Type B pancreatic cell (in vitro differentiated cells): ENCODE results near the gene CCDC183. TPM values are rescaled to one million over a fixed set of nuclear protein-coding genes. Genes with fewer than 3 reads are reported as not detected.

Source experiments
- DNase-seq: peaks from one replicate; pipeline ENCODE4 v3.0.0; 2021; ENCODE audit warnings: mixed read lengths; ENCODE audit not compliant: unreplicated experiment; ENCODE audit errors: extremely low spot score
- H3K27ac Mint-ChIP-seq: 2 replicates; pipeline ENCODE4 v1.8.0; 2021; ENCODE audit warnings: mild to moderate bottlenecking, mixed read lengths
- H3K27me3 Mint-ChIP-seq: 2 replicates; pipeline ENCODE4 v1.8.0; 2021; ENCODE audit warnings: mixed read lengths
- H3K36me3 Mint-ChIP-seq: 2 replicates; pipeline ENCODE4 v1.8.0; 2021; ENCODE audit warnings: mixed read lengths
- H3K4me1 Mint-ChIP-seq: one replicate; pipeline ENCODE4 v1.8.0; 2021; ENCODE audit warnings: mixed read lengths; ENCODE audit not compliant: unreplicated experiment
- H3K4me3 Mint-ChIP-seq: 2 replicates; pipeline ENCODE4 v1.8.0; 2021; ENCODE audit warnings: mild to moderate bottlenecking, mixed read lengths
- H3K9me3 Mint-ChIP-seq: 2 replicates; pipeline ENCODE4 v1.8.0; 2021; ENCODE audit warnings: mixed read lengths
- CTCF ChIP-seq: fragments of 200-600 bp; sonication (generic); conservative IDR thresholded peaks from 2 replicates; pipeline ENCODE4 v1.5.0; 2021; ENCODE audit warnings: antibody characterized with exemption, mild to moderate bottlenecking
- total RNA-seq: library from RNA; stranded (reverse); gene quantifications from 2 replicates; pipeline ENCODE4 v1.2.1, GENCODE V29; 2021; ENCODE audit warnings: low replicate concordance

Gene CCDC183
- total RNA-seq, 1 donor from 2014 or later, result 2.9 TPM

GRCh38 chr9:136853596-136854112, 57.5 kb downstream of the CCDC183 start:
- no peak for TF ChIP-seq CTCF
- Mint-ChIP-seq H3K27ac (no peak overlapping the region), H3K36me3 (no peaks in the 10 kb centered on the region), H3K27me3 (peaks cover 3% of the 10 kb centered on the region), H3K4me1 (no peaks in the 10 kb centered on the region), H3K9me3 (no peaks in the 10 kb centered on the region), H3K4me3 (no peak overlapping the region)
- no peak for DNase-seq

DNA sequence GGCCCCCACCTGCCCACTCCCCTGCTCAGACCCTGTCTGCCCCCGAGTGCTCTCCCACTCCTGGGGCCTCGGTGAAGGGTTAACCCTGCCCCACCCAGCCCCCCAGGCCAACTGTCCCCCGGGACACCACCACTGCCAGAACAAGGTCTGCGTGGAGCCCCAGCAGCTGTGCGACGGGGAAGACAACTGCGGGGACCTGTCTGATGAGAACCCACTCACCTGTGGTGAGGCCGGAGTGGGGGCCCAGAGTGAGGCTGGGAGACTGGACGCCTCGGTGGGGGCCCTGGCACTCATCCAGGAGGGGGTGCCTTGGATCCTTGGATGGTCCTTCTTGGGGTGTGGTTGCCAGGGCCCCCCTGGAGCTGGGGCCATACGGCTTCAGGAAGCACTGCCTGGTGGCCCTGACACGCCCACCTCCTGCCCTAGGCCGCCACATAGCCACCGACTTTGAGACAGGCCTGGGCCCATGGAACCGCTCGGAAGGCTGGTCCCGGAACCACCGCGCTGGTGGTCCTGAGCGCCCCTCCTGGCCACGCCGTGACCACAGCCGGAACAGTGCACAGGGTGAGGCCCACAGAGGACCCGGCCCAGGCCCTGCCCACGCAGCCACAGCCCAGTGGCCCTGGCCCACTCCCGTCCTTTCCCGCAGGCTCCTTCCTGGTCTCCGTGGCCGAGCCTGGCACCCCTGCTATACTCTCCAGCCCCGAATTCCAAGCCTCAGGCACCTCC, 58.1 kb downstream of the CCDC183 start:
- TF ChIP-seq CTCF, result no peak
- Mint-ChIP-seq H3K27me3 (no peaks in the 10 kb centered on the region), H3K36me3 (no peaks in the 10 kb centered on the region), H3K27ac (no peak overlapping the region), H3K9me3 (no peaks in the 10 kb centered on the region), H3K4me3 (no peak overlapping the region), H3K4me1 (no peaks in the 10 kb centered on the region)
- DNase-seq, result no peak

DNA sequence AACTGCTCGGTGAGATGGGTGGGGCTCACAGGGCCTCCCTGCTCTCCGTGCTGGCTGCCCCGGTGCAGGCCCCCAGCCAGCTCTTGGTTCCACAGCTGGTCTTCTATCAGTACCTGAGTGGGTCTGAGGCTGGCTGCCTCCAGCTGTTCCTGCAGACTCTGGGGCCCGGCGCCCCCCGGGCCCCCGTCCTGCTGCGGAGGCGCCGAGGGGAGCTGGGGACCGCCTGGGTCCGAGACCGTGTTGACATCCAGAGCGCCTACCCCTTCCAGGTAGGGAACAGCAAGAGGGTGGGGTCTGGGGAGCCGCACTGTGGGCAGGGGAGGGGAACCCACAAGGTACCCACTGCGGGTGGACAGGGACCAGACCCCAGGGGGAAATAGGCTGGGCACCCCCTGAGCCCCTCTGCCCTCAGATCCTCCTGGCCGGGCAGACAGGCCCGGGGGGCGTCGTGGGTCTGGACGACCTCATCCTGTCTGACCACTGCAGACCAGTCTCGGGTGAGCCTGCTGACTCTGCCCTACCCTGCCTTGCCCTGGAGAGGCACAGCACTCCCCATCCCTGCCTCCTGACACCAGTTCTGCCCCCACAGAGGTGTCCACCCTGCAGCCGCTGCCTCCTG, 58.8 kb downstream of the CCDC183 start:
- DNase-seq, result no peak
- Mint-ChIP-seq H3K9me3 (no peaks in the 10 kb centered on the region), H3K27ac (no peak overlapping the region), H3K36me3 (no peaks in the 10 kb centered on the region), H3K4me1 (no peaks in the 10 kb centered on the region), H3K27me3 (no peaks in the 10 kb centered on the region), H3K4me3 (no peak overlapping the region)
- no peak for TF ChIP-seq CTCF

GRCh38 chr9:136855461-136856078, 59.4 kb downstream of the CCDC183 start:
- H3K9me3 Mint-ChIP-seq, result no peaks in the 10 kb centered on the region
- no peak overlapping the region for H3K4me3 Mint-ChIP-seq
- no peak overlapping the region for H3K27ac Mint-ChIP-seq
- no peak for TF ChIP-seq CTCF
- no peaks in the 10 kb centered on the region for H3K27me3 Mint-ChIP-seq
- H3K36me3 Mint-ChIP-seq, result no peaks in the 10 kb centered on the region
- no peaks in the 10 kb centered on the region for H3K4me1 Mint-ChIP-seq
- DNase-seq, result no peak

GRCh38 chr9:136856079-136856476, 59.9 kb downstream of the CCDC183 start:
- TF ChIP-seq CTCF, result no peak
- Mint-ChIP-seq H3K9me3 (no peaks in the 10 kb centered on the region), H3K4me3 (no peak overlapping the region), H3K36me3 (no peaks in the 10 kb centered on the region), H3K27me3 (no peaks in the 10 kb centered on the region), H3K4me1 (no peaks in the 10 kb centered on the region), H3K27ac (no peak overlapping the region)
- DNase-seq, result no peak
